IMR-90 (cell line): ENCODE results near the gene RASSF8. TPM values are rescaled to one million over a fixed set of nuclear protein-coding genes. Genes with fewer than 3 reads are reported as not detected.

Experiments used
- ATAC-seq: fragments of 200-7000 bp; cut with Tn5 transposase; 2 replicates; pipeline ENCODE4 v1.9.1; 2020; ENCODE audit warnings: low read depth, mild to moderate bottlenecking, moderate library complexity
- BruUV-seq: library from RNA; stranded (reverse); fragments of 400-500 nt; replicated peaks from 2 replicates; lab custom pipeline; 2021; lab: Mats Ljungman, UMichigan
- CTCF ChIA-PET: fragments of 300-600 bp; formaldehyde crosslinking; extraction: SDS; loops from one replicate; lab custom pipeline; 2021; ENCODE audit warnings: antibody characterized with exemption; lab: Yijun Ruan, JAX
- POLR2A ChIA-PET: fragments of 300-600 bp; sonication (Branson Sonifier 250); formaldehyde crosslinking; loops from one replicate; lab custom pipeline; 2022; ENCODE audit warnings: antibody characterized with exemption; ENCODE audit not compliant: unreplicated experiment; lab: Charles Lee
- DNase-seq: peaks from one replicate; pipeline ENCODE4 v3.0.0; 2013
- H2AFZ ChIP-seq: replicated peaks from 2 replicates; pipeline ENCODE3; 2013; ENCODE audit warnings: low read length, mild to moderate bottlenecking; ENCODE audit not compliant: poor library complexity
- H2AK5ac ChIP-seq: 2 replicates; pipeline ENCODE4 v1.6.1; 2013; ENCODE audit warnings: low read depth, low read length, inconsistent platforms
- H2AK9ac ChIP-seq: replicated peaks from 2 replicates; pipeline ENCODE3; 2013; ENCODE audit warnings: mild to moderate bottlenecking, low read depth, low read length, moderate library complexity; ENCODE audit not compliant: poor library complexity
- H2BK120ac ChIP-seq: 2 replicates; pipeline ENCODE4 v1.6.1; 2013; ENCODE audit warnings: low read depth, low read length, inconsistent platforms
- H2BK15ac ChIP-seq: 3 replicates; pipeline ENCODE4 v1.6.1; 2013; ENCODE audit warnings: low read depth, low read length, inconsistent platforms
- H2BK20ac ChIP-seq: 2 replicates; pipeline ENCODE4 v1.6.1; 2013; ENCODE audit warnings: low read depth, mild to moderate bottlenecking, inconsistent platforms, low read length, moderate library complexity
- H2BK5ac ChIP-seq: 2 replicates; pipeline ENCODE4 v1.6.1; 2013; ENCODE audit warnings: mild to moderate bottlenecking, low read depth, low read length, inconsistent platforms; ENCODE audit not compliant: poor library complexity, severe bottlenecking
- H3K14ac ChIP-seq: replicated peaks from 2 replicates; pipeline ENCODE4 v1.6.1; 2013; ENCODE audit warnings: low read depth, low read length, inconsistent platforms
- H3K18ac ChIP-seq: 2 replicates; pipeline ENCODE4 v1.6.1; 2013; ENCODE audit warnings: low read depth, low read length, control low read depth
- H3K23ac ChIP-seq: 2 replicates; pipeline ENCODE4 v1.6.1; 2013; ENCODE audit warnings: low read depth, low read length, inconsistent platforms
- H3K27ac ChIP-seq: 2 replicates; pipeline ENCODE4 v1.5.1; 2013; ENCODE audit warnings: mild to moderate bottlenecking, control low read depth, low read length; ENCODE audit not compliant: insufficient read depth
- H3K27me3 ChIP-seq: 2 replicates; pipeline ENCODE4 v1.6.1; 2013; ENCODE audit warnings: low read length; ENCODE audit not compliant: control insufficient read depth, insufficient read depth
- H3K36me3 ChIP-seq: 2 replicates; pipeline ENCODE4 v1.6.1; 2013; ENCODE audit warnings: low read length, mixed read lengths; ENCODE audit not compliant: control insufficient read depth, insufficient read depth
- H3K4ac ChIP-seq: 2 replicates; pipeline ENCODE4 v1.6.1; 2013; ENCODE audit warnings: low read depth, low read length, inconsistent platforms
- H3K4me1 ChIP-seq: 2 replicates; pipeline ENCODE4 v1.6.1; 2013; ENCODE audit warnings: low read length, mixed read lengths; ENCODE audit not compliant: control insufficient read depth, insufficient read depth
- H3K4me2 ChIP-seq: 2 replicates; pipeline ENCODE4 v1.6.1; 2013; ENCODE audit warnings: low read depth, mild to moderate bottlenecking, control low read depth, low read length, moderate library complexity
- H3K4me3 ChIP-seq: 2 replicates; pipeline ENCODE4 v1.5.1; 2013; ENCODE audit warnings: low read depth, mild to moderate bottlenecking, control low read depth, low read length, moderate library complexity; ENCODE audit not compliant: insufficient read depth
- H3K56ac ChIP-seq: 2 replicates; pipeline ENCODE4 v1.6.1; 2013; ENCODE audit warnings: low read length, inconsistent platforms; ENCODE audit not compliant: insufficient read depth; ENCODE audit errors: extremely low read depth
- H3K79me1 ChIP-seq, 2 experiments: 2 replicates each; pipeline ENCODE4 v1.6.1; 2013; ENCODE audit warnings: low read length in 2 of 2, inconsistent platforms in 1 of 2, low read depth in 1 of 2
- H3K9ac ChIP-seq: 2 replicates; pipeline ENCODE4 v1.6.1; 2013; ENCODE audit warnings: low read depth, low read length, control low read depth
- H3K9me1 ChIP-seq: 2 replicates; pipeline ENCODE4 v1.6.1; 2013; ENCODE audit warnings: low read length, inconsistent platforms; ENCODE audit not compliant: insufficient read depth
- H3K9me3 ChIP-seq: 2 replicates; pipeline ENCODE4 v1.6.1; 2013; ENCODE audit warnings: low read length; ENCODE audit not compliant: control insufficient read depth, insufficient read depth
- H4K20me1 ChIP-seq: 2 replicates; pipeline ENCODE4 v1.6.1; 2013; ENCODE audit warnings: low read length, inconsistent platforms; ENCODE audit not compliant: insufficient read depth
- H4K5ac ChIP-seq: 2 replicates; pipeline ENCODE4 v1.6.1; 2013; ENCODE audit warnings: mild to moderate bottlenecking, low read depth, low read length, control low read depth
- H4K8ac ChIP-seq, 2 experiments: 2 replicates each; pipeline ENCODE4 v1.6.1; 2013; ENCODE audit warnings: low read depth in 2 of 2, low read length in 2 of 2, control low read depth in 1 of 2, inconsistent platforms in 1 of 2
- H4K91ac ChIP-seq: 2 replicates; pipeline ENCODE4 v1.6.1; 2013; ENCODE audit warnings: low read depth, low read length, inconsistent platforms; ENCODE audit not compliant: insufficient read depth
- CHD1 ChIP-seq: IDR thresholded peaks from 2 replicates; pipeline ENCODE4 v1.6.1; 2012; ENCODE audit warnings: low read depth, low read length, improper control_type of control experiment
- FOS ChIP-seq: fragments of 150-350 bp; IDR thresholded peaks from 2 replicates; pipeline ENCODE4 v1.6.1; 2016; ENCODE audit warnings: low read depth, low read length
- NFE2L2 ChIP-seq: fragments of 150-350 bp; IDR thresholded peaks from 2 replicates; pipeline ENCODE4 v1.6.1; 2016; ENCODE audit warnings: low read depth, mild to moderate bottlenecking, low read length
- POLR2A ChIP-seq: IDR thresholded peaks from 2 replicates; pipeline ENCODE4 v1.6.1; 2012; ENCODE audit warnings: mild to moderate bottlenecking, low read depth, low read length
- RFX5 ChIP-seq: IDR thresholded peaks from 2 replicates; pipeline ENCODE4 v1.8.0; 2012; ENCODE audit warnings: low read depth, mild to moderate bottlenecking, low read length, moderate library complexity
- SMC3 ChIP-seq: fragments of 150-350 bp; IDR thresholded peaks from 2 replicates; pipeline ENCODE4 v1.6.1; 2016; ENCODE audit warnings: low read depth, mild to moderate bottlenecking, antibody characterized with exemption, low read length, moderate library complexity
- WGBS, 2 experiments: methylation state at CpG; one replicate each; pipeline versions ENCODE4 v1.1.5 to v1.1.7; 2013; ENCODE audit warnings: missing lambda C conversion rate in 2 of 2; ENCODE audit not compliant: insufficient read length in 1 of 2; ENCODE audit errors: extremely low coverage in 2 of 2; 5-methylcytosine and 5-hydroxymethylcytosine counted together
- dilution Hi-C: fragments of 300-500 bp; cut with HindIII; formaldehyde crosslinking; loops from one replicate; pipeline ENCODE4 v1.14.3; 2018; ENCODE audit warnings: low sequenced_read_pairs; ENCODE audit not compliant: unreplicated experiment
- in situ Hi-C: fragments of 300-500 bp; cut with MboI; formaldehyde crosslinking; loops from 3 replicates; pipeline ENCODE4 v1.14.3; 2019; ENCODE audit warnings: low sequenced_read_pairs, inconsistent platforms, mixed read lengths
- intact Hi-C: fragments of 100-400 bp; cut with micrococcal nuclease; formaldehyde crosslinking; loops from 2 replicates; pipeline ENCODE4 v1.10.0; 2022
- polyA plus RNA-seq, 3 experiments: library from polyadenylated mRNA; depleted of rRNA; stranded (reverse); fragments of >200 nt; gene quantifications; 2 replicates each; pipeline ENCODE4 v1.2.3, GENCODE V29; 2012; ENCODE audit warnings: low replicate concordance in 1 of 3
- total RNA-seq: library from RNA; depleted of rRNA; stranded (reverse); fragments of >200 nt; gene quantifications from 2 replicates; pipeline ENCODE4 v1.2.3, GENCODE V29; 2012
- TF ChIP-seq, protein P1 (sequence below): fragments of 150-350 bp; IDR thresholded peaks from 2 replicates; pipeline ENCODE4 v1.6.1; 2017; ENCODE audit warnings: mild to moderate bottlenecking, antibody characterized with exemption, low read length, low read depth

Gene RASSF8
- total and polyA plus RNA-seq, 2 of the 4 experiments (the other 2 are of a cell fraction): 10.8 to 50.5 TPM

DNA sequence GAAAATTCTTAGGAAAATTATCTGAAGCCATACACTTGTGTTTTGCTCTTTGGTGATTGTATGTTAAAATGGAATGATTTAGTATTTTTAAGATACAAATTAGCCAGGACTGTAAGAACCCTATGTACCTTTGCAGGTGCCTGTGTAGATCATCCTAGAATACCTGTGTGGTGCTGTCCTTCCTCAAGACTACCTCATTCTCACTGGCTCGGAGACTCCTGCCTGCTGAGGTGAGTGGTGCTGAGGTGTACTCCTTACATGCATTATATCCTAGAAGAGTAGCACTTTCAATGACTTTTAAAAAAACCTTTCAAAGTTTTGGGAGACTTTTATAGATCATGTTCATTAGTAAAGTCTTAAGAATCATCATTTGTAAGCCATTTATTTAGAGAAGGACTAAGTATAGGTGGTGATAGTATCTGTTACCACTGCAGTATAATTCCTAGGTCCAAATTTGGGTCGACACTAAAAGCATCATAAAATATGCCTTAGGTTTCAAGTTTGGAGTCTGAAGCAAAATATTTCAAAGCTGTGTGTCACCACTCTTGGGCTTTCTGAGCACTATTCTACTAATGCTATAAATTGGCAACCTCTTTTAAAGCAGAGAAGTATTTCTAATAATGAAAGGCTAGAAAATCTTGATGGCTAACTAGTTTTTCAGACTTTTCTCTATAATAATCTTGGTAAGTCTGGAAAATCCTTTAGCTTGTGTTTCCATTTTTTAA is 36.6 kb downstream of the RASSF8 start:
- Histone ChIP-seq H3K4me2 (peak overlapping the region; percentile 92), H4K91ac (peak overlapping the region; percentile 26; the same call in 1 of the 2 replicates), H3K36me3 (no peaks in the 10 kb centered on the region; the same call in 1 of the 2 replicates), H3K9me3 (no peaks in the 10 kb centered on the region), H4K20me1 (peaks cover 31% of the 10 kb centered on the region), H3K9me1 (peaks cover 14% of the 10 kb centered on the region), H3K18ac (peak overlapping the region; percentile 99), H3K23ac (0 out of 2 replicates have a peak overlapping the region, but pooled peaks have one; percentile 21), H2BK15ac (peak overlapping the region; percentile 75; the same call in 1 of the 3 replicates), H2AFZ (no peak overlapping the region), H3K14ac (peak overlapping the region; percentile 58), H2BK20ac (peak overlapping the region; percentile 40), H2AK5ac (peak overlapping the region; percentile 76; the same call in 1 of the 2 replicates), H3K4me1 (peaks cover 18% of the 10 kb centered on the region), H4K5ac (peak overlapping the region; percentile 97), H2AK9ac (no peak overlapping the region), H3K79me1 (peaks cover 17 to 66% of the 10 kb centered on the region in 2 experiments), H3K56ac (no peak overlapping the region), H3K9ac (no peak overlapping the region), H3K27me3 (no peaks in the 10 kb centered on the region), H3K4ac (peak overlapping the region; percentile 51), H4K8ac (no peak overlapping the region; a peak in 1 of 4 replicates), H3K27ac (peak overlapping the region; percentile 92), H3K4me3 (no peak overlapping the region), H2BK5ac (peak overlapping the region; percentile 94), H2BK120ac (peak overlapping the region; percentile 45; the same call in 1 of the 2 replicates)
- in situ Hi-C loops: no loop called here
- ChIA-PET POLR2A (no interaction called here), CTCF (no interaction called here)
- TF ChIP-seq POLR2A: no peak
- no peak for TF ChIP-seq NFE2L2
- no peak for TF ChIP-seq RFX5
- TF ChIP-seq, protein P1, sequence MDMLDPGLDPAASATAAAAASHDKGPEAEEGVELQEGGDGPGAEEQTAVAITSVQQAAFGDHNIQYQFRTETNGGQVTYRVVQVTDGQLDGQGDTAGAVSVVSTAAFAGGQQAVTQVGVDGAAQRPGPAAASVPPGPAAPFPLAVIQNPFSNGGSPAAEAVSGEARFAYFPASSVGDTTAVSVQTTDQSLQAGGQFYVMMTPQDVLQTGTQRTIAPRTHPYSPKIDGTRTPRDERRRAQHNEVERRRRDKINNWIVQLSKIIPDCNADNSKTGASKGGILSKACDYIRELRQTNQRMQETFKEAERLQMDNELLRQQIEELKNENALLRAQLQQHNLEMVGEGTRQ: no peak
- no peak for TF ChIP-seq CHD1
- no peak for TF ChIP-seq FOS
- TF ChIP-seq SMC3: no peak
- dilution Hi-C loops: no loop called here
- WGBS, 2 experiments: no CpG with 5 or more reads among the region's 2 CpGs
- DNase-seq: no peak
- BruUV-seq: no TSS peak
- intact Hi-C loops: no loop called here
- ATAC-seq: no peak
